ENCODE results near the gene MACROH2A1. TPM values are rescaled to one million over a fixed set of nuclear protein-coding genes. Genes with fewer than 3 reads are reported as not detected.
A peak's percentile ranks its signal among the peaks of the same experiment; 100 is the strongest.

The MACROH2A1 gene
- total and polyA plus RNA-seq, 9 of the 15 experiments (the other 6 are each of a cell fraction or from before 2014, with no cell fraction given) = 44.9 to 289 (median 193) TPM

- no peak overlapping the region for H3K4me3 ChIP-seq
- no peak overlapping the region for H3K4me2 ChIP-seq (ENCODE audit: insufficient read depth, low read length)
- WGBS (ENCODE audit: insufficient coverage, low coverage, missing lambda C conversion rate) = 73% methylated on average over 4 of the region's 4 CpGs
- H3K36me3 ChIP-seq (ENCODE audit: control insufficient read depth, insufficient read depth, low read length) = peaks cover 95% of the 10 kb centered on the region
- TF ChIP-seq RBM22 (IDR thresholded peaks at IDR 0.05; ENCODE audit: low read depth, low read length, poor library complexity, severe bottlenecking) (peak; percentile 39), ZNF584 (CRISPR knock-in tag; IDR thresholded peaks at IDR 0.05; ENCODE audit: low read depth) (no peak), POLR2G (IDR thresholded peaks at IDR 0.05; ENCODE audit: low read depth, low read length) (peak; percentile 68), SNRNP70 (optimal IDR thresholded peaks at IDR 0.05; ENCODE audit: low read depth, low read length) (no peak), FUS (optimal IDR thresholded peaks at IDR 0.05; ENCODE audit: low read depth, low read length) (no peak), TAL1 (IDR thresholded peaks at IDR 0.05) (no peak), NCOA2 (IDR thresholded peaks at IDR 0.05; ENCODE audit: partially characterized antibody in 2 of 2) (no peak), SAFB (IDR thresholded peaks at IDR 0.05; ENCODE audit: borderline replicate concordance, low read depth, low read length) (no peak)
- TF ChIP-seq, protein P1, sequence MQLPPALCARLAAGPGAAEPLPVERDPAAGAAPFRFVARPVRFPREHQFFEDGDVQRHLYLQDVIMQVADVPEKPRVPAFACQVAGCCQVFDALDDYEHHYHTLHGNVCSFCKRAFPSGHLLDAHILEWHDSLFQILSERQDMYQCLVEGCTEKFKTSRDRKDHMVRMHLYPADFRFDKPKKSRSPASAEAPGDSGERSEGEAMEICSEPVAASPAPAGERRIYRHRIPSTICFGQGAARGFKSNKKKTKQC (CRISPR knock-in tag; IDR thresholded peaks at IDR 0.05) = no peak
- TF ChIP-seq, protein P2, sequence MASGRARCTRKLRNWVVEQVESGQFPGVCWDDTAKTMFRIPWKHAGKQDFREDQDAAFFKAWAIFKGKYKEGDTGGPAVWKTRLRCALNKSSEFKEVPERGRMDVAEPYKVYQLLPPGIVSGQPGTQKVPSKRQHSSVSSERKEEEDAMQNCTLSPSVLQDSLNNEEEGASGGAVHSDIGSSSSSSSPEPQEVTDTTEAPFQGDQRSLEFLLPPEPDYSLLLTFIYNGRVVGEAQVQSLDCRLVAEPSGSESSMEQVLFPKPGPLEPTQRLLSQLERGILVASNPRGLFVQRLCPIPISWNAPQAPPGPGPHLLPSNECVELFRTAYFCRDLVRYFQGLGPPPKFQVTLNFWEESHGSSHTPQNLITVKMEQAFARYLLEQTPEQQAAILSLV (tag; IDR thresholded peaks at IDR 0.05) = no peak
- H2AFZ ChIP-seq (ENCODE audit: low read depth, low read length) = no peak overlapping the region
- intact Hi-C loops (cut with micrococcal nuclease) (loop anchor here (10.0 kb wide), 1 partner anchor 322 kb away; no protein-coding TSS in a partner anchor), in situ Hi-C loops (cut with MboI) (loop anchor here (10.0 kb wide), 1 partner anchor 322 kb away; no protein-coding TSS in a partner anchor)
- H3K4me1 ChIP-seq (replicated peaks in 1 of 2; ENCODE audit: control insufficient read depth in 2 of 2, insufficient read depth in 2 of 2, low read length in 2 of 2) = no peaks in the 10 kb centered on the region
- FAIRE-seq (no peak), DNase-seq (ENCODE audit: extremely low read depth in 1 of 4, low spot score in 3 of 4) (no peak), ATAC-seq (no peak)
- H3K9ac ChIP-seq (ENCODE audit: insufficient read depth in 1 of 2, low read depth in 2 of 2, low read length in 2 of 2) = no peak overlapping the region
- no peaks in the 10 kb centered on the region for H3K9me1 ChIP-seq (ENCODE audit: control insufficient read depth, insufficient read depth, low read length)
- BruUV-seq (replicated peaks) = no TSS peak
- ChIA-PET POLR2A (interaction anchor here (0.6 to 2.7 kb wide), 5 partner anchors 10 to 597 kb away, joined by 3 to 8 read pairs (median 6); no protein-coding TSS in a partner anchor), CTCF (ENCODE audit: low intra/inter-chr PET ratio) (no interaction called here)
- H4K20me1 ChIP-seq (replicated peaks; ENCODE audit: control insufficient read depth, insufficient read depth, low read length) = no peaks in the 10 kb centered on the region; the same call in 1 of the 2 replicates
- no peak overlapping the region for H3K27ac ChIP-seq (ENCODE audit: extremely low read depth, low read depth, low read length)
- H3K79me2 ChIP-seq (ENCODE audit: control insufficient read depth, insufficient read depth, low read length) = no peaks in the 10 kb centered on the region
- H3K27me3 ChIP-seq (ENCODE audit: control insufficient read depth in 2 of 2, insufficient read depth in 2 of 2, low read length in 2 of 2) = no peaks in the 10 kb centered on the region
- no peaks in the 10 kb centered on the region for H3K9me3 ChIP-seq (replicated peaks; ENCODE audit: control insufficient read depth, insufficient read depth, low read depth, low read length)
Observed at GRCh38 chr5:135337064-135337463, 62.0 kb downstream of the MACROH2A1 start.

Data from K562 (cell line).